ENCODE data around the gene ADM5.

The ADM5 gene

GRCh38 chr19:49680421-49681351 is 8.7 kb upstream of the ADM5 start:
- DNase-seq, result peak; percentile 97

DNA sequence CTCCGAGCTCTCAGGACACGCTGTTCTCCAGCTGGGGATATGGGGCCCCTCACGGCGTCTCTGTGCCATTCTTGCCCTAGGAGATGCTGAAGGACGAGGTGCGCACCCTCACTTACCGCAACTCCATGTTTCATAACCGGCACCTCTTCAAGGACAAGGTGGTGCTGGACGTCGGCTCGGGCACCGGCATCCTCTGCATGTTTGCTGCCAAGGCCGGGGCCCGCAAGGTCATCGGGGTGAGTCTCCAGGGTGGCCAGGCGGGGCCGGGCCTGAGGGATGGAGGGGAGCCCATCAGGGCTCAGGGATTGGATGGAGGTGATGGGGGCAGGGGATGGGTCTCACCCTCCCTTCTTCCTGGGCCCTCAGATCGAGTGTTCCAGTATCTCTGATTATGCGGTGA is 7.6 kb upstream of the ADM5 start:
- DNase-seq, result no peak

- DNase-seq, result no peak
Measured at GRCh38 chr19:49682274-49682673, 7.1 kb upstream of the ADM5 start.

- DNase-seq, result no peak
Measured at GRCh38 chr19:49683814-49684250, 5.6 kb upstream of the ADM5 start.

DNA sequence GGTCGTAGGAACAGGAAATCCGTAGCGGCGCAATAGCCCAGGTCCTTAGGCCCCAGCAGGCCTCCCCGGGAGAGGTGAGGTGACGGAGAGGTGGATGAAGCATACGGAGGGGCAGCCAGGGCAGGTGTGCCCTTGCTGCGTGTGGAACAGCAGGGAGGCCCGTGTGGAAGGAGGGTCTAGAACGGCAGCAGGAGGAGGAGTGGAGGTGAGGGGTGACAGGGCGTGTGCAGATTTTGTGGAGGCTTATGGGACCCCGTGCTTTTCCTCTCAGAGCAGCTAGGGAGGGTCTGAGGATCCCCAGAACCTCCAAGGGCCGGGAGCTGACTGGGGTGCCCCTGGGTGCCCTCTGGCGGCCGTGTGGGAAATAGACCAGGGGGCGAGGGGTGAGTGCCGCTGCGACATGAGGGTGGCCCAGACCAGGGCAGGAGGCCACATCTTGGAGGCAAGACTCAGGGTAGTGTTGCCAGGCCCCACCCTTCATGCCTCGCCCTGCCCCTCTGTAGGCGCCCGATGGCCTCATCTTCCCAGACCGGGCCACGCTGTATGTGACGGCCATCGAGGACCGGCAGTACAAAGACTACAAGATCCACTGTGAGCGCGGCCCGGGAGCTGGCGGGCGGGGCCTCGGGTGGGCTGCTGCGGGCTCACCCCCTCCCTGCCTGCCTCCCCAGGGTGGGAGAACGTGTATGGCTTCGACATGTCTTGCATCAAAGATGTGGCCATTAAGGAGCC is 5.0 kb upstream of the ADM5 start:
- no peak for DNase-seq

GRCh38 chr19:49684983-49685553 is 4.3 kb upstream of the ADM5 start:
- no peak for DNase-seq

GRCh38 chr19:49685845-49686332 is 3.5 kb upstream of the ADM5 start:
- DNase-seq, result no peak

GRCh38 chr19:49686503-49687088 is 2.8 kb upstream of the ADM5 start:
- DNase-seq, result no peak

- no peak for DNase-seq
Measured at GRCh38 chr19:49687150-49687549, 2.2 kb upstream of the ADM5 start.

DNA sequence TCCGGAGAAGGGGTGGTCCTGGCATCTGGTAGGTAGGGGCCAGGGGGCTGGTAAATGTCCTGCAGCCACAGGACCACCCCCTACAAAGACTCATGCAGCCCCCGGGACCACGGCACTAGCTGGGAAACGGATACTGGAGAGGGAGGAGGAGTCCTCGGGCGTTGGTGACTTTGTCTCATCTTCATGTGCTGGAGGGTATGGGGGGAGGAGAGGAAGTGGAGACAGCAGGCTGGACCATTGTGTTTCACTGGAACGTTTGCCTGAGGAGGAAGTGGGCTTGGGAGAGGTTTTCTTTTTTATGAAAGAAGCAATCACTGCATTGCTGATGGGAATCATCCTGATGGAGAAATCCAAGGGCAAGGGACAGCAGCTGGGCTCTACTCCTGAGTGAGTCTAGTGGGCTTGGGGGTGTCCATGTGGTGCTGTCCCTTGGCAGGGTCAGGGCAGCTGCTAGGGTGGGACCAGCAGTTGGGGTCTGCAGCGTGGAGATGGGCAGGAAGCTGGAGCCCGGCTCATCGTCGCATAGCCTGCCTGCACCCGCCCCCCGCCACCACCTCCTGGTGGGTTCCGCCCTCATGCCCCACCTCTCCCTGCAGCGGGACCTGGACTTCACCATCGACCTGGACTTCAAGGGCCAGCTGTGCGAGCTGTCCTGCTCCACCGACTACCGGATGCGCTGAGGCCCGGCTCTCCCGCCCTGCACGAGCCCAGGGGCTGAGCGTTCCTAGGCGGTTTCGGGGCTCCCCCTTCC is 1.7 kb upstream of the ADM5 start:
- no peak for DNase-seq

DNA sequence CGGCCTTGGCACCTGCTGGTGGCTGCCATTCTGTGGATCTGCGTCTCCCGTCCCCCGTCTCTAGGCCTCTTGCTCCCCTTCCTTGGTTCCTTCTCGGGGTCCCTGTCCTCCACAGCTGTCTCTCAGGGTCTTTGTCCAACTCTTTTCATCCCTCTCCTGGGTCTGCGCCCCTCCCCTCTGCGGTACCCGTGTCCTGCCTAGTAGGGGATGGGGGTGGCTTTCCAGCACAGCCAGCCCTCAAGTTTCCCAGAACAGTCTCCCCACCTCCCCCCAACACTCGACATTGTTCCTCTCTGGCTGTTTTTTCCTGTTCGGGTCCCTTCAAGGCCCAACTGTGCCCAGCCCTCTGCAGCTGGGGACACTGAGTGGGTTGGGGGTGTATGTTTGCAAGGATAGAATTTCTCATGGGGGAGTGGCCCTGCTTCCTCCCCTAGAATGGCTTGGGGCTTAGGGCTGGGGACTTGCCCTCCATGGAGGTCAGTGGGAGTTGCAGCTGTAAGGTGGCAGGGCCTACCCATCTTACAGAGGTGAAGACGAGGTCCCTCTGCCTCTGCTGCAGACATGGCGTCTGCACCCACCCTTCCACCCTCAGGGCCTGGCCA is 762 bp upstream of the ADM5 start:
- no peak for DNase-seq

DNA sequence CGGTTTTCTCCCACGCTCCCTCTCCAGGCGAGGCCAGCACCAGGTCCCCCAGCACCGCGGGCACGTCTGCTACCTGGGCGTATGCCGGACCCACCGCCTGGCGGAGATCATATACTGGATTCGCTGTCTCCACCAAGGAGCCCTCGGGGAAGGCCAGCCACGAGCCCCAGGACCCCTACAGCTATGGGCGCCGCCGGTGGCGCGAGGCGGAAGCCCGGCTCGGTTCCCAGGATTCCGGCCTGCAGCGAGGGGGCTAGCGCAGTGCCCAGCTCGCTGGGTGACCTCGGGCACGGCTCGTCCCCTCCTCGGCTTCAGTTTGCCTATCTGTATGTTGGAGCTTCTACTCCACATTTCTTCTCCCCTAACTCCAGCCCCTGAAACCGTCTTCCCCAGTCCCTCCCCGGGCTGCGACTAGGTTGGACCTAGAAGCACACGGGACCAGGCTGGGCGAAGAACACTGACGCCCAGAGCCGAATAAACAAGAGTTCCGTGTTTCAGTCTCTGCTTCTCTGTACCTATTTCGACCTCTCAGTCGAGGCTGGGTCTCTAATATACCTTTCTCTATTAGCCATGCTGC is 773 bp downstream of the ADM5 start:
- DNase-seq, result no peak

- DNase-seq, result peak; percentile 57
Measured at GRCh38 chr19:49690656-49691242, 1.4 kb downstream of the ADM5 start, which contains the start of gene CPT1C. Gene CPT1C (plus strand): TSS chr19:49691116. CDS start chr19:49692253, 1,137 bp downstream.

- no peak for DNase-seq
Measured at GRCh38 chr19:49691243-49692146, 2.1 kb downstream of the ADM5 start.

GRCh38 chr19:49692147-49692506 is 2.7 kb downstream of the ADM5 start:
- no peak for DNase-seq

GRCh38 chr19:49696115-49696514 is 6.7 kb downstream of the ADM5 start:
- no peak for DNase-seq

DNA sequence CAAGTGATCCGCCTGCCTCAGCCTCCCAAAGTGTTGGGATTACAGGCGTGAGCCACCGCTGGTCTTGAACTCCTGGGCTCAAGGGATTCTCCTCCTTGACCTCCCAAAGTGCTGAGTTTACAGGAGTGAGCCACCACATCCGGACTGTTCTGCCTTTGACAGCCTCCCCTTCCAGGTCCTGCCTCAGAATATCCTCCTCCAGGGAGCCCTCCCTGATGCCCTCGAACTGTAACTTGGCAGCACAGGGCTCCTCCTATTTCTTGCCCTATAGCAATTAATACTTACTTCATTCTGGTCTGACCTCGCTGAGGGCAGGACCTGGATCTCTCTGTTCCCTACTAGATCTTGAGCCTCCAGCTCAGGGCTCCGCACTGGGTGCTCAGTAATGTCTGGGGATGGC is 7.5 kb downstream of the ADM5 start:
- no peak for DNase-seq

- no peak for DNase-seq
Measured at GRCh38 chr19:49699364-49699763, 10.0 kb downstream of the ADM5 start.

DNA sequence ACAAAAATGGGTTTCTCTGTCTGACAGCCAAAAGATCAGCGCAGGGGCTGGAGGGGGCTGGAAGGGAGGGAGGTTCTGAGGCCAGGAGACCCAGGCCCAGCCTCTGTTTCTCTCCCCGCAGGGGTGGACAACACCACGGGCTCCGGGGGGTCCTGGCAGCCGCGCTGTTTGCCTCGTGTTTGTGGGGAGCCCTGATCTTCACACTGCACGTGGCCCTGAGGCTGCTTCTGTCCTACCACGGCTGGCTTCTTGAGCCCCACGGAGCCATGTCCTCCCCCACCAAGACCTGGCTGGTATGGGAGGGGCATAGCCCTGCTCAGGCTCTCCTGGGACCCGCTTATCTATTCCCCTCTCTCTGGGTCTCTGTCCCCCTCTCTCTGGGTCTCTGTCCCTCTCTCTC is 11.2 kb downstream of the ADM5 start:
- no peak for DNase-seq

DNA sequence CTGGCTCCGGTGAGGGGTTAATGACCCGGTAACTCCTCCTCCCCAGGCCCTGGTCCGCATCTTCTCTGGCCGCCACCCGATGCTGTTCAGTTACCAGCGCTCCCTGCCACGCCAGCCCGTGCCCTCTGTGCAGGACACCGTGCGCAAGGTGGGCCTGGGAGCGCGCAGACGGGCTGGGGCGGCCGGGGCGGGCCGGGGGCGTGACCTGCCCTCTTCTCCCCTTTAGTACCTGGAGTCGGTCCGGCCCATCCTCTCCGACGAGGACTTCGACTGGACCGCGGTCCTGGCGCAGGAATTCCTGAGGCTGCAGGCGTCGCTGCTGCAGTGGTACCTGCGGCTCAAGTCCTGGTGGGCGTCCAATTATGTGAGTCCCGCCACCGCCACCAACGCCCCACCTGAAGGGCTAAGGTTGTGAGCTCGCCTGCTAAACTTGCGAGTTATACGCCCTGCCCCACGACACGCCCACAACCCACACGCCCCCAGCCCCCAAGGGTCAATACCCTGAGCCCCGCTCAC is 11.9 kb downstream of the ADM5 start:
- no peak for DNase-seq

All from stimulated activated CD4-positive, alpha-beta T cell treated with anti-CD3 and anti-CD28 coated beads, Interleukin-12 subunit alpha, Interleukin-12 subunit beta, amount 100 ng/mL, for 4 hours (primary cell).